GM10248 (cell line): ENCODE data around the gene MYLK.

Experiments used
- CTCF ChIA-PET: fragments of 300-600 bp; sonication (Branson Sonifier 250); formaldehyde crosslinking; extraction: SDS; loops from one replicate; lab custom pipeline; 2021; ENCODE audit warnings: antibody characterized with exemption; lab: Yijun Ruan, JAX
- POLR2A ChIA-PET: fragments of 350-650 bp; sonication (Branson Sonifier 250); formaldehyde crosslinking; extraction: SDS; loops from one replicate; lab custom pipeline; 2020; ENCODE audit warnings: antibody characterized with exemption; lab: Yijun Ruan, JAX
- DNase-seq: peaks from one replicate; pipeline ENCODE4 v3.0.0; 2012; ENCODE audit errors: extremely low spot score
- CTCF ChIP-seq: IDR thresholded peaks from 2 replicates; pipeline ENCODE4 v1.5.1; 2012; ENCODE audit warnings: mild to moderate bottlenecking, low read depth; ENCODE audit errors: extremely low read depth, missing control alignments, control extremely low read depth

MYLK gene

GRCh38 chr3:123880998-123881561 lies 3.1 kb downstream of the MYLK start:
- ChIA-PET CTCF (interaction anchor here (1.0 kb wide), 1 partner anchor 9 kb away, joined by 3 read pairs; no protein-coding TSS in a partner anchor), POLR2A (no interaction called here)
- DNase-seq = no peak
- TF ChIP-seq CTCF = peak; percentile 4

GRCh38 chr3:123878807-123879206 lies 5.3 kb downstream of the MYLK start:
- ChIA-PET POLR2A (no interaction called here), CTCF (interaction anchor here (1.5 kb wide), 2 partner anchors 8 to 9 kb away, joined by 4 to 5 read pairs; no protein-coding TSS in a partner anchor)
- TF ChIP-seq CTCF = no peak
- DNase-seq = no peak

- DNase-seq = no peak
- POLR2A ChIA-PET = no interaction called here
- TF ChIP-seq CTCF = no peak
These were observed 6.2 kb downstream of the MYLK start for GRCh38 chr3:123877965-123878364.

GRCh38 chr3:123877466-123877865 lies 6.7 kb downstream of the MYLK start:
- CTCF ChIA-PET = interaction anchor here (1.5 kb wide), 1 partner anchor 9 kb away, joined by 5 read pairs; no protein-coding TSS in a partner anchor
- TF ChIP-seq CTCF = no peak
- POLR2A ChIA-PET = no interaction called here
- no peak for DNase-seq

More at GRCh38 chr3:123877965-123878364, 6.2 kb downstream of the MYLK start:
- CTCF ChIA-PET = interaction anchor here (1.5 kb wide), 1 partner anchor 9 kb away, joined by 5 read pairs; no protein-coding TSS in a partner anchor

GRCh38 chr3:123876858-123877257 lies 7.3 kb downstream of the MYLK start:
- CTCF ChIA-PET = no interaction called here
- no peak for DNase-seq
- TF ChIP-seq CTCF = no peak
- POLR2A ChIA-PET = no interaction called here

GRCh38 chr3:123872621-123873020 lies 11.5 kb downstream of the MYLK start:
- POLR2A ChIA-PET = no interaction called here
- no peak for DNase-seq
- TF ChIP-seq CTCF = no peak
- CTCF ChIA-PET = interaction anchor here (1.6 kb wide), 1 partner anchor 8 kb away, joined by 3 read pairs; no protein-coding TSS in a partner anchor
